Spleen (tissue), 11 donors: ENCODE measurements around the gene SOX11. TPM values are rescaled to one million over a fixed set of nuclear protein-coding genes. Genes with fewer than 3 reads are reported as not detected.

Source experiments
- DNase-seq: peaks from one replicate; pipeline ENCODE4 v3.0.0-alpha.2; 2020
- H3K27ac ChIP-seq, 8 donors: fragments of 200-600 bp; sonication (generic) in 7 of 8; 1 replicate in 4 of 8; 2 replicates in 4 of 8; pipeline versions ENCODE4 v1.5.0 to v1.8.0; 2016 to 2021; ENCODE audit warnings: inconsistent platforms in 4 of 8, mild to moderate bottlenecking in 4 of 8, moderate library complexity in 1 of 8
- H3K27me3 ChIP-seq, 7 donors: fragments of 200-600 bp; sonication (generic) in 6 of 7; replicated peaks in 1 of 7; 1 replicate in 4 of 7; 2 replicates in 3 of 7; pipeline versions ENCODE4 v1.5.0 to v1.8.0; 2016 to 2021; ENCODE audit warnings: inconsistent platforms in 3 of 7, mild to moderate bottlenecking in 1 of 7
- H3K36me3 ChIP-seq, 6 donors: fragments of 200-600 bp; sonication (generic) in 5 of 6; 1 replicate in 4 of 6; 2 replicates in 2 of 6; pipeline versions ENCODE4 v1.5.0 to v1.8.0; 2016 to 2021; ENCODE audit warnings: inconsistent platforms in 2 of 6
- H3K4me1 ChIP-seq, 6 donors: fragments of 200-600 bp; sonication (generic) in 5 of 6; 1 replicate in 3 of 6; 2 replicates in 3 of 6; pipeline versions ENCODE4 v1.5.0 to v1.8.0; 2016 to 2021; ENCODE audit warnings: inconsistent platforms in 3 of 6
- H3K4me3 ChIP-seq, 8 donors: fragments of 200-600 bp; sonication (generic) in 7 of 8; 1 replicate in 4 of 8; 2 replicates in 4 of 8; pipeline versions ENCODE4 v1.5.0 to v1.8.0; 2016 to 2021; ENCODE audit warnings: inconsistent platforms in 4 of 8, mild to moderate bottlenecking in 4 of 8, moderate library complexity in 2 of 8
- H3K9me3 ChIP-seq, 8 donors: fragments of 200-600 bp; sonication (generic) in 7 of 8; 1 replicate in 4 of 8; 2 replicates in 4 of 8; pipeline versions ENCODE4 v1.5.0 to v1.8.0; 2016 to 2021; ENCODE audit warnings: inconsistent platforms in 4 of 8
- POLR2A ChIP-seq, 3 donors: fragments of 450-650 bp; IDR thresholded peaks; one replicate each; pipeline ENCODE4 v1.5.1; 2017; ENCODE audit warnings: antibody characterized with exemption in 3 of 3, mild to moderate bottlenecking in 1 of 3
- POLR2AphosphoS5 ChIP-seq, 3 donors: sonication (generic); formaldehyde crosslinking; IDR thresholded peaks; one replicate each; pipeline ENCODE4 v1.5.1; 2017; ENCODE audit warnings: antibody characterized with exemption in 3 of 3
- WGBS, 5 donors: extraction: QIAGEN DNeasy Blood & Tissue Kit in 3 of 5; methylation state at CpG; one replicate each; pipeline versions ENCODE4 v1.1.5 to v1.1.7; 2013 to 2018; 5-methylcytosine and 5-hydroxymethylcytosine counted together
- intact Hi-C: fragments of 100-400 bp; cut with DNase I; formaldehyde crosslinking; loops from one replicate; pipeline ENCODE4 v1.15.0; 2023; ENCODE audit warnings: low total_unique reads
- polyA plus RNA-seq, 3 donors: library from polyadenylated mRNA; stranded (reverse); fragments of 200-250 nt; gene quantifications; one replicate each; pipeline ENCODE4 v1.2.1, GENCODE V29; 2013
- total RNA-seq, 7 donors: library from RNA; depleted of rRNA in 3 of 7; stranded (reverse); fragments of >200 nt in 3 of 7; fragmentation: NEBNext Ultra II Directional in 4 of 7; extraction: Animal tissue kit (Norgen Biotek cat#: 25700) in 4 of 7; gene quantifications; one replicate each; pipeline versions ENCODE4 v1.1.0 to v1.2.1, GENCODE V29; 2016 to 2021
- TF ChIP-seq, protein P1 (sequence below), 11 experiments: fragments of 200-600 bp in 7 of 11; fragments of 450-650 bp in 4 of 11; sonication (generic) in 4 of 11; IDR thresholded peaks in 8 of 11; conservative IDR thresholded peaks in 3 of 11; 1 replicate in 7 of 11; 2 replicates in 4 of 11; pipeline versions ENCODE4 v1.4.0 to v1.8.0; 2016 to 2021; ENCODE audit warnings: antibody characterized with exemption in 11 of 11, inconsistent platforms in 4 of 11, mild to moderate bottlenecking in 1 of 11
- donor health status: healthy with polysubstance abuse.
- donor health status: DM: no; HTN: no; CAD: no; lungs with moderate emphysema.
- donor health status: DM: no; HTN: no; CAD: no.
- donor health status: Bipolar disorder and iron deficiency.
- donor health status: healthy.
- donor health status: DM: no; HTN: no; CAD: no.
- donor health status: DM: yes; HTN: yes; CAD: no.

SOX11 gene
- total and polyA plus RNA-seq, 10 donors = 0.09 to 0.92 (median 0.29) TPM

DNA sequence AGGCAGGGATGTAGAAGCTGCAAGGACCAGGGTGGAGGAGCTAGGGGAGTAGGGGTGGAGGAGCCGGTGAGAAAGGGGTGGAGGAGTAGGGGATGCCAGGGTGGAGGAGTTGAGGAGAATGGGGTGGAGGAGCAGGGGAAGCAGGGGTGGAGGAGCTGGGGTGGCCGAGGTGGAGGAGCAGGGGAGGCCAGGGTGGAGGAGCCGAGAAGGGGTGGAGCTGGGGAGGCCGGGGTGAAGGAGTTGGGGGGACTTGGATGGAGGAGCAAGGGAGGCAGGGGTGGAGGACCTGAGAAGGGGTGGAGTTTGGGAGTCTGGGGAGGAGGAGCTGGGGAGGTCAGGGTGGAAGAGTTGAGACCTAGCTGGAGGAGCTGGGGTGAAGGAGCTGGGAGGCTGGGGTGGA is 13.3 kb downstream of the SOX11 start:
- WGBS, 5 donors = 89 to 97% (median 91%) methylated on average over 4 of the region's 4 CpGs
- intact Hi-C loops = no loop called here
- Histone ChIP-seq H3K27ac (no peak overlapping the region), H3K4me3 (no peak overlapping the region), H3K9me3 (peaks cover 0 to 10% (median 0%) of the 10 kb centered on the region in 8 donors), H3K27me3 (peaks cover 0 to 41% (median 7%) of the 10 kb centered on the region in 7 donors), H3K36me3 (no peaks in the 10 kb centered on the region), H3K4me1 (no peaks in the 10 kb centered on the region)
- no peak for DNase-seq
- TF ChIP-seq POLR2AphosphoS5 (IDR thresholded peaks at IDR 0.05) (no peak), POLR2A (IDR thresholded peaks at IDR 0.05) (no peak)
- TF ChIP-seq, protein P1, sequence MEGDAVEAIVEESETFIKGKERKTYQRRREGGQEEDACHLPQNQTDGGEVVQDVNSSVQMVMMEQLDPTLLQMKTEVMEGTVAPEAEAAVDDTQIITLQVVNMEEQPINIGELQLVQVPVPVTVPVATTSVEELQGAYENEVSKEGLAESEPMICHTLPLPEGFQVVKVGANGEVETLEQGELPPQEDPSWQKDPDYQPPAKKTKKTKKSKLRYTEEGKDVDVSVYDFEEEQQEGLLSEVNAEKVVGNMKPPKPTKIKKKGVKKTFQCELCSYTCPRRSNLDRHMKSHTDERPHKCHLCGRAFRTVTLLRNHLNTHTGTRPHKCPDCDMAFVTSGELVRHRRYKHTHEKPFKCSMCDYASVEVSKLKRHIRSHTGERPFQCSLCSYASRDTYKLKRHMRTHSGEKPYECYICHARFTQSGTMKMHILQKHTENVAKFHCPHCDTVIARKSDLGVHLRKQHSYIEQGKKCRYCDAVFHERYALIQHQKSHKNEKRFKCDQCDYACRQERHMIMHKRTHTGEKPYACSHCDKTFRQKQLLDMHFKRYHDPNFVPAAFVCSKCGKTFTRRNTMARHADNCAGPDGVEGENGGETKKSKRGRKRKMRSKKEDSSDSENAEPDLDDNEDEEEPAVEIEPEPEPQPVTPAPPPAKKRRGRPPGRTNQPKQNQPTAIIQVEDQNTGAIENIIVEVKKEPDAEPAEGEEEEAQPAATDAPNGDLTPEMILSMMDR (IDR thresholded peaks at IDR 0.05 in 8 of 11, conservative IDR thresholded peaks at IDR 0.05 in 3 of 11) = no peak

DNA sequence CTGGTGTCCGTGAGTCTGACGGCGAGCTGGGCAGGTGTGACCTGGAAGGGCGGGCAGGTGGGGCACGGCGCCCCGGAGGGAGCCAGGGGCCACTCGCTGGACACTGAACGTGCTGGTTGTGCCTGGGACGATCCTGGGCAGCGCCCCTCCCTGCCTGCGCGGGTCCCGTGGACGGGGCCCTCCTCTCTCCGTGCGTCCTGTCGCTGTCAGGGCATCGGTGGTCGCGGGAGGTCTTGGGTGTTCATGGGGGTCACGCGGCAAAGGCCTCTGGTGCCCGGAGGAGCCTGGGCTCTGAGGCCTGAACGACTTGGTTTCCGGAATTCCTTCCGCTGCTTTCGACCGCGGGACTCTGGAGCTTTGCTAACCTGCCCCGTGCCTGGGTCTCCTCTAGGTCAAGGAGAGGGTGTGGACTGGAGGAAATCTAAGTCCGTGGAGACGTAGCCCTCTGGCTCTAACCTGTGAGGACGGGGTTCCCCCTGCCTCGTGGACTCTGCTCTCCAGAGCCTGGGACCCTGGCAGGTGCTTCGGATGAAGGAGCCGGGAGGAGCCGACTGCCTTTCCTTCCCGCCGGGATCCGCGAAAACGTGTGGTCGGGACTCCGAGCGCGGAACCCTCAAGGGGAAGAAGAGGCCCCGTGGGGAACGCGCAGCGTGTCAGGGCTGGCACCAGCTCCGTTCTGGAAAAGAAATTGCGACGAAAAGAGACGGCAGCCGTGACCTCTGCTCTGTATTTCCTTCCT is 14.7 kb downstream of the SOX11 start:
- TF ChIP-seq, protein P1 (IDR thresholded peaks at IDR 0.05 in 8 of 11, conservative IDR thresholded peaks at IDR 0.05 in 3 of 11) = no peak
- no peak for TF ChIP-seq POLR2A (IDR thresholded peaks at IDR 0.05)
- TF ChIP-seq POLR2AphosphoS5 (IDR thresholded peaks at IDR 0.05) = no peak
- Histone ChIP-seq H3K9me3 (peaks cover 0 to 10% (median 0%) of the 10 kb centered on the region in 8 donors), H3K27me3 (peaks cover 0 to 27% (median 5%) of the 10 kb centered on the region in 7 donors), H3K36me3 (no peaks in the 10 kb centered on the region), H3K27ac (no peak overlapping the region), H3K4me3 (no peak overlapping the region), H3K4me1 (no peaks in the 10 kb centered on the region)
- DNase-seq = no peak
- 82 to 89% (median 85%) methylated on average over 47 to 56 of the region's 56 CpGs for WGBS, 5 donors
- intact Hi-C loops = no loop called here

DNA sequence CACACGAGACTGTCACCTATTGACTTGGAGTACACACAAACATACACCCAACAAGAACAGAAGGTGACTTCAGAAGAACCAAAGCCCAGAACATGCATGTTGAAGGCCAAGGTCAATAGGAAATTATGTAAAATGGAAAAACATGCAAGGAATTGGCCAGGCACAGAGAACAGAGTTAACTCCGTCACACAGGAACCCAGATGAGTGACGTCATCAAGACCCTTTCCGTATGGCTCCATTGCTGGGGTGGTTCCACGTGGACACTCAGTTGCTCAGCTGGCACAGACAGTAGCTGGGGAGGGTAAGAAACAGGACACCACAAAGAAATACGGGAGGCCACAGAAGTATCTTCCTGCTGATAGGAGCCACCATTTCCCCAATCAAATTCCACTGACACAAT is 18.4 kb downstream of the SOX11 start:
- intact Hi-C loops = no loop called here
- TF ChIP-seq POLR2A (IDR thresholded peaks at IDR 0.05) (no peak), POLR2AphosphoS5 (IDR thresholded peaks at IDR 0.05) (no peak)
- TF ChIP-seq, protein P1 (IDR thresholded peaks at IDR 0.05 in 8 of 11, conservative IDR thresholded peaks at IDR 0.05 in 3 of 11) = no peak
- DNase-seq = no peak

GRCh38 chr2:5713101-5713500 is 20.9 kb downstream of the SOX11 start:
- WGBS, 5 donors = 60 to 85% (median 67%) methylated on average over 1 to 2 of the region's 2 CpGs
- intact Hi-C loops = no loop called here
- Histone ChIP-seq H3K9me3 (peaks cover 0 to 2% (median 0%) of the 10 kb centered on the region in 8 donors), H3K27ac (no peak overlapping the region), H3K36me3 (no peaks in the 10 kb centered on the region), H3K4me1 (no peaks in the 10 kb centered on the region), H3K27me3 (peaks cover 0 to 4% (median 0%) of the 10 kb centered on the region in 7 donors), H3K4me3 (no peak overlapping the region)
- TF ChIP-seq, protein P1 (IDR thresholded peaks at IDR 0.05 in 8 of 11, conservative IDR thresholded peaks at IDR 0.05 in 3 of 11) = no peak
- TF ChIP-seq POLR2AphosphoS5 (IDR thresholded peaks at IDR 0.05) (no peak), POLR2A (IDR thresholded peaks at IDR 0.05) (no peak)
- DNase-seq = no peak

More for the DNA sequence above, 18.4 kb downstream of the SOX11 start:
- Histone ChIP-seq H3K9me3 (peaks cover 0 to 10% (median 0%) of the 10 kb centered on the region in 8 donors), H3K36me3 (no peaks in the 10 kb centered on the region), H3K27ac (no peak overlapping the region), H3K27me3 (peaks cover 0 to 5% (median 0%) of the 10 kb centered on the region in 7 donors), H3K4me3 (no peak overlapping the region), H3K4me1 (no peaks in the 10 kb centered on the region)
- WGBS, 5 donors = 61 to 85% (median 74%) methylated on average over 6 of the region's 6 CpGs
